CD4-positive, alpha-beta T cell treated with Interferon gamma for 1 hour (primary cell): ENCODE measurements around the gene S1PR5.
"Not testable (repeated sequence)": the region's sequence is repeated elsewhere in the genome, so short reads cannot be mapped to it uniquely, and the experiment has no call there.

ENCODE experiments used
- DNase-seq: peaks from one replicate; pipeline ENCODE4 v3.0.0-alpha.2; 2020

Gene S1PR5, protein sequence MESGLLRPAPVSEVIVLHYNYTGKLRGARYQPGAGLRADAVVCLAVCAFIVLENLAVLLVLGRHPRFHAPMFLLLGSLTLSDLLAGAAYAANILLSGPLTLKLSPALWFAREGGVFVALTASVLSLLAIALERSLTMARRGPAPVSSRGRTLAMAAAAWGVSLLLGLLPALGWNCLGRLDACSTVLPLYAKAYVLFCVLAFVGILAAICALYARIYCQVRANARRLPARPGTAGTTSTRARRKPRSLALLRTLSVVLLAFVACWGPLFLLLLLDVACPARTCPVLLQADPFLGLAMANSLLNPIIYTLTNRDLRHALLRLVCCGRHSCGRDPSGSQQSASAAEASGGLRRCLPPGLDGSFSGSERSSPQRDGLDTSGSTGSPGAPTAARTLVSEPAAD

DNA sequence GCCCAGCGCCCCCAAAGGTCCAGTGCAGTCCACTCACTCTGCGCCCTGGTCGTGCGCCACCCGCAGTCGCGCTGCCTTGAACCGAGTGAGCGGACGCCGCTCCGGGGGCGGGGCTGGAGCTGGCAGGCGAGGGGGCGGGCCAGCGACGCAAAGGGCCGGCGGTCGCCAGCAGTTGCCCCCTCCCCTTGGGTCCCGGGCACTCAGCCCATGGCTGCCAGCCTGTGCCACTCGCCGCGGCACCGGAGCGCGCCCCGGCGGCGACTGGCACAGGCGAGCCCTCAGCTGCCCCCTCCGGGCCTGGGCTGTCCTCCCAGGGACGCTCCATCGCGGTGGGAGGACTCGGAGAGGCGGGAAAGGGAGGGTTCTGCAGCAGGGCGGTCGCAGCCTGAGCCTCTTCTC is at the start of gene S1PR5:
Gene S1PR5 (minus strand): TSS at position 87 of the 399 bp plus-strand sequence. CDS start 2,436 bp downstream, outside the sequence.
- peak; percentile 26 for DNase-seq

DNA sequence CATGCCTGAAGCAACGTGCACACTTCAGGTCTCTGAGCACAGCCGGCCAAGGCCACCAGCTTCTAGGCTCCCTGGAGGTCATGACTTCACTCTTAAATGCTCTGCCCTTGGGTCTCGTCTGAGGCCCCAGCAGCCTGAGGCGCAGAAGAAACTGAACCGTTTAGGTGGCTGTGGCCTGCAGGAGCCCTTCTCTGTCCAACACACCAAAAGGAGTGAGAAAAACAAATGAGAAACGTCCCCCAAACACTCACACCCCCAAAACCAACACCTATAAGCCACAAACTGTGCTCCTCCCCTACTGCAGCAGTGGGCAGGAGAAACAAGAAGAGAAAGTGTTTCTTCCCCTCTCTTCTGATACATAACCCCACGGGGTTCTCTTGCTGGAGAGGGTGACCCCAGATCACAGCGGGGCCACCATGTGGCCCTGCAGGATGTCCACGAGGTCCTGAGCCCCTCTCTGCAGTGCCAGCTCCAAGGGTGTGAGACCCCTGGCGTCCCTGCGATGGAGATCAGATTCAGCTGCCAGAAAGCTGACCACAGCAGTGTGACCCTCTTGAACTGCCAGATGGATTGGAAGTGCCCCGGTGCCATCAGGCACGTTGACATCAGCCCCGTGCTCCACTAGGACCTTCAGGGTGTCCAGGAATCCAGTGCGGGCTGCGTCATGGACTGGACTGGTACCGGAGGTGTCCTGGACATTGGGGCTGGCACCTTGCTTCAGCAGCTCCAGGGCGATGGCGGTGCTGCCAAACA is 49.6 kb upstream of the S1PR5 start:
- DNase-seq = peak; percentile 73

DNA sequence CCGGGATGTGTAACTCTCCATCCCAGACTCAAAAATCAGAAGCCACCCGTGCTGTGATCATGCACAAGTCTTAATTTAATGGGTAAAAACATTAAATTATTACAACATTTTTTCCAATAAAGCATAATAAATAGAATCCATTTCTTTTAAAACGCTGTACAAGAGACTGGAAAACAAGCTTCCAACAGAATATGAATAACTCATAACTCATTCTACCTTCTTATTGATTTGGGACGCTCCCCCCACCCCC is 49.1 kb upstream of the S1PR5 start:
- DNase-seq = no peak

DNA sequence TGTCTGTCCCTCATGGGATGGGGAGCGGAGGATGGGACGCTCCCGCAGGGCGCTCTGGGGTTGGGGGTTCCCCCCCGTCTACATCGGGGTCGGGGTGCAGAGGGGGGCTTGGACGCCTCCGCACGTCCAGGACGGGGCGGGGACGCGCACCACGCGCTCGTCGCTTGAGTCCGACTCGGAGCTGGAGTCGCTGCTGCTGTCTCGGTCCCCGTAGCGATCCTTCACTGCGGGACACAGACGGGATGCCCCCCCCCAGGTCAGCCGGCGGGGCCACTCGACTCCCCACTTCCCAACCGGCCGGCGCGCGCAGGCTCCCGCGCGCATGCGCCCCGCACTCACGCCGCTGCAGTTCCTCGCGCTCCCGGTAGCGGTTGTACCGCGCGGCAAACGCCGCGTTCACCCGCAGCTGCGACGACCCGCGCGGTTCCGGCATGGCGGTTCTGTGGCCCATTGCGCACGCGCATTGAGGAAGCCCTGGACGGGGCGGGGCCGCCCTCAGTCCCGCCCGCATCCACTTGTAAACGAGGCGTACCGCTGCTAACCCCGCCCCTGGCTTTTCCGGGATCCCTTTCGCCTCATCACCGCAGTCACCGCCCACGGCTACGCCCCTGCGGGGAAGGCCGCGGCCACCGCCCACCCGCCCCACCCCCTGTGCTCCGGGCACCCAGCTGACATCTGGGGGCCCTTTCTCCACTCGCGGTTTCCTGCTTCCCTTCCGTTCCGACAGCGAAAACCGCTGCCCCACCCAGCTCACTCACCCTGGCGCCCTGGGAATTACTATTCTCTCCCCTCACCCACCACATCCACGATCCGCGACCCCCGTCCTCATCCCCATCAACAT is 48.5 kb upstream of the S1PR5 start, which contains the start of gene KRI1:
Gene KRI1 (minus strand): TSS at position 444 of the 841 bp plus-strand sequence. CDS start 11 bp downstream, at position 433.
- peak; percentile 99 for DNase-seq

DNA sequence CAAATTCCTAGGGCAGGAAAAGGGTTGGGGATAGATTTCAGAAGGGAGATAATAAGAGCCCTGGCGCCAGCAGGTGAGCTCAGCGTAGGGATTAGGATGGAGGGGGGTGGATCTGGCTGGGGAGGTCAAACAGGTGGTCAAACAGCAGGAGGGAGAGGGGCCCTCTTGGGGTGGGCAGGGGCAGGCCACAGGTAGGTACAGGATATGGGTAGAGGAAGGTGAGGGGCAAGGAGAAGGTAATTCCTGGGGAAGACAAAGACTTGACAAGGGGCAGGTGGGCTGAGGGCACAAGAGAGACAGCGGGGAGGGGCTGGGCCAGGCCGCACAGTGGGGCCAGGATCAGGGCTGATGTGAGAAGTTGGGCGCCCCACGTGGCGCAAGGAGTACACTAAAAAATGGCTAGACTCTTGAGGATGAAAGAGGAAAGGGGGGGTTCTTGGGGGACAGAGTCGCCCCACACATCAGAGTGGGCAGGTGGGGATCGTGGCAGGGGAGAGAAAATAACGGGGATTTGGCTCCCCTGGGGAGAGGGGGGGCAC is 47.9 kb upstream of the S1PR5 start:
- DNase-seq = peak; percentile 67

DNA sequence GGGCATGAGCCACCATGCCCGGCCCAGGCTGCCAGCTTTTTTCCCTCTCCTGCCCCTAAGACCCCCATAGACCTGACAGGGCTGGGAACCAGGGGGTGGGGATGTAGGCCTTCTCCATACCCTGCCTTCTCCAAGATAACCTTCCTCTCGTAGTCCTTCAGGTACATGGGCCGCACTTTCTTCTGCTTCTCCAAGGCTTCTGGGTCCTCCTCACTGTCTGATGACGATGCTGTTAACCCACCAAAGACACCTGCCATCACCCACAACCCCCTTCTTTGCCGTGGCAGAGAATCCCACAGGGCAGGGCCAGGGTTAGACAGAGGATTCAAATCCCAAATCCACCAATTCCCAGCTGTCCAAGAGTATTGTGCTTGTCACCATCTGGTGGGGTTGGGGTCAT is 45.4 kb upstream of the S1PR5 start:
- DNase-seq = no peak

DNA sequence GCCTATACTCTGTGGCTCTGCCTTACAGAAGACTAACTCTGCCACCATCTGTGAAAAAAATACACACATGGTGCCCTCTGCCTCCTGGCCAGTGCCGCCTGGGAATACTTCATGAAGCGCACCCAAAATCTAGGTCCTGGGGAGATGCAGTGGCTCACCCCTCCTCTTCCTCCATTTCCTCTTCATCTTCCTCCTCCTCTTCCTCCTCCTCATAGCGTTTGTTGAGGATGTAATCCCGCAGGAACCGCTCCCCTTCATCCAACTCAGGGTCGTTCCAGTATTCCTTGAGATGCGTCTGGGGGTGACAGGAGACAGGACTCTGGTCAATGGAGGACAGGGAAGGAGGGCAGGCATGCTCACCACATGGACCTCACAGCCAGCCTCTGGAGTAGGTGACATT is 42.9 kb upstream of the S1PR5 start:
- DNase-seq = no peak

DNA sequence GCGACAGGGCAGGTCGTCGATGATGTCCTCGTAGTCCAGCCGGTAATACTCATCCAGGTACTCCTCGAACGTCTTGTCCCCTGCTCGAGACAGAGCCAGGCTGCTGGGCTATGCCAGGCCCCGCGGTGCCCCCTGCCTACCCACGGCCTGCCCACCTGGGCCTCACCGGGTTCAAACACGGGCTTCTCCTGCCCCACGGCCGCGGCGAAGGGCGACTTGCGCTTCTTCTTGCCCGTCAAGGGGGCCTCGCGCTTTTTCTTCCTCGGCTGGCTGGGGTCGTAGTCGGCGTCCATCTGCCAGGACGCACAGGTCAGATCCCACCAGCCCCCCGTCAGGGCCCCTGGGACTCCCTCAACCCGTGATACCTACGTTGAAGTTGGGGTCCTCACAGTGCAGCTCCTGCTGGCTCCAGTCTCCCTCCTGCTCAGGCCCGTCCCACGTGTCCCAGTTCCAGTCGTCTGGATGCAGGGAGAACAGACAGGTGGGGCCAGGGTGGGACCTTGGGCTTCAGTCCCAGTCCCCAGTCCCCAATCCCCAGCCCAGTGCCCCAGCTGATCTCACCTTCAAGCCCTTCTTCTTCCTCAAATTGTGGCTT is 40.5 kb upstream of the S1PR5 start:
- no peak for DNase-seq

DNA sequence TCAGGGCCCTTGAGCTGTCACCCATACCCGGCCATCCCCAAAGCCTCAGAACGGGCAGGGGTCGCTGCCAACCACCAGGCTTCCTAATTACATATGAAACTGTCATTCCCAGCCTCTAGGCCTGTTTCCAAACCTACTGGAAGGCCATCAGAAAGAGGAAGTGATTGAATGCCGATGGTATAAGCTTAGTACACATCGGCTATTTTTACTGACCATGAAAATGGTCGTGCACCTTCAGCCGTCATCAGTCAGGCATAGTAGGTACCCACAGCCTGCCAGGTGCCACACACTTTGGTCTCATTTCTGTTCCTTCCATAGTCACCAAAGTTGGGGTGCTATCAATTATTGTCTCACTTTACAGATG is 38.3 kb upstream of the S1PR5 start:
- no peak for DNase-seq

DNA sequence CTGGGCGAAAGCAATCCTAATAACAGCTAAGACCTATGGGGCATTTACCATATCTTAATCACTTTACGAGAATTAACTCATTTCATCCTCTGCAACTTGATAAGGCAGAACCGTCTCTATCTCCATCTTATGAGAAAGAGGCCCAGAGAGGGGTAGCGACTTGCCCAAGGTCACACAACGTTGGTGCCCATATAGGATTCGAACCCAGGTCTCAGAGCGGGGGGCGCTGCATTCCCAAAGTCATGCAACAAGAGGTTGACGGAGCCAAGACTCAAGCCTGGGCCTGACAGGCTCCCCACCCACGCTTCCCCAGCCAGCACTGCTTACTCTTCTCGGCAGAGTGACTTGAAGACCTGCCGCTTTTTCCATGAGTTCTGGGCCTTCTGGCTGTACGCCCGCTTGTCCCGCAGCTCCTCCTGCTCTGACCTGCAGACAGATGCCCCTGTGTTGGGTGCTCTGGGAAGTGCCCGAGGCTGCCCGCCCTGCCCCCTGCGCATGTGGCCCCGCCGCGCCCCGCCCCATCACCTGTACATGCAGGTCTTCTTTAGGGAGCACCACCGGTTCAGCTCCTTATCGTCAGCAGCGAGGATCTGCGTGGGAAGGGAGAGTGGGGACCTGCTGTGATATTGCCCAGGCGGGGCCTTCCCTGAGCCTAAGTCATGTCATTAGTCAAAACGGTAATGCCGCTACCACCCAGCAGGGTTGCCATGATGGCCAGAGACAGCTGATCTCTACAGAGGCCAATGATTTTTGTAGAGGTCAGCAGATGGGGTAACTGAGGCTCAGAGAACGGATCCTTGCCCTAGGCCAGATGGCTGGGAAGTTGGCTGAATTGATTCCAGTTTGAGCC is 37.7 kb upstream of the S1PR5 start:
- no peak for DNase-seq

DNA sequence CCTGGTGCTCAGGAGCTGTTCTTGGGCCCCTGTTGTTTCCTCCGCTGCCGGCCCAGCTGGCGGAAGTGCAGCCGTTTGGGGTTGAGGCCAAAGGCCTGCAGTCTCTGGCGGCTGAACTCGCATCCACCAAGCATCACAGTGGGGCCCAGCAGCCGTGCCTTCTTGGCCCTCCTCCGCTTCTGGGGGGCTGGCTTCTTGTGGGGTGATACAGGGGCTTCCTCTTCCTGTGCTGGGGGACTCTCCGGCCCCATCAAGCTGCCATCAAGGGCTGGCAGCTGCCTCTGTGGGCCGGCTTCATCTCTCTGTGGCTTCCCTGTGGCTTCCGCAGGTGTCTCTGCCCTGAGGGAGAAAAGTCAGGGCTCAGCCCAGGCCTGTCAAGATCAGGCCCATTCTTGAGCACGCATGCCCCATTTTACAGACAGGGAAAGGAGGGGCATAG is 36.7 kb upstream of the S1PR5 start:
- DNase-seq = peak; percentile 73

DNA sequence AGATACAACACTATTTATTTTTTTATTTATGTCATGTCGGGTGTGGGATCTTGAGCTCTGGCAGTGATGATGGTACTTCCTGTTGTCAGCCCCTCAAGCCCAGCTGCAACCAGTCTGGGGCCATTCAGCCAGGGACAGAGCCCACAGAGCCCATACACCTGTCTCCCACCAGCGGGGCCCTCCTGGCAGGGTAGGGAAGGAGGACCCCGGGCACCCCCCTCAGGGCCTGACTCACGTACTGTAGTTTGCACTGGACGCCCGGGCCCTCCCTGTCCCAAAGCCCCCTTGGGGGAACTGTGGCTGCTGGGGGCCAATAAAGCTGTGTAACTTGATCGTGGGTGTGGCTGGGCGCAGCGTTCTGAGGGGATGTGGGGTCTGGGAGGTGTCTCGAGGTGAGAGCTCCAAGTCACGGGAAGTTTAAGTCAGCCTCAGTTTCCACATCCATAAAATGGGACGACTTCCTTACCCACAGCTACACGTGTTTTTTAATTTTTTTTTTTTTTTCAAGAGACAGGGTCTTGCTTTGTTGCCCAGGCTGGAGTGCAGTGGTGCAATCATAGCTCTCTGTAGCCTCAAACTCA is 35.9 kb upstream of the S1PR5 start:
- DNase-seq = no peak

DNA sequence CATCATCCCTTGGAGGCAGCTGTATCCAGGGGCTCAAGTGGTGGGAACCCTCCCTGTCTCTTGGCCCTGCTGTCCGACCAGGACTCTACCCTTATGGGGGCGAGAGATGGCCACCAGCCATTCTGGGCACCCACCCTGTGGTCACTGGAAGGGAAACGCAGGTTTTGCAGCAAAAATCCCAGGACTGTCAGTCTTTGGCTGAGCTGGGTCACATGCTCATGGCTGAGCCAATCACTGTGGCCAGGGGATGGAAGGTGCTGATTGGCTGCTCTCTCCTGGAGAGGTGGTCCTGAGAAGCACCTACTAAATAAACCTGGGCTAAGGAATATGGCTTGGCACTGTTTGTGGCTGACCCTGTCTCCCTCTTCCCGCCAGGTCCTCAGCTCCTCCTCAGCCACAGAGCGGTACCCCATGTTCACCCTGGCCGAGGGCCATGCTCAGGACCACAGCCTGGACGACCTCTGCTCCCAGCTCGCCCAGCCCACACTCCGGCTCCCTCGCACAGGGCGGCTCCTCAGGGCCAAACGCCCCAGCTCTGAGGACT is 35.3 kb upstream of the S1PR5 start:
- no peak for DNase-seq

DNA sequence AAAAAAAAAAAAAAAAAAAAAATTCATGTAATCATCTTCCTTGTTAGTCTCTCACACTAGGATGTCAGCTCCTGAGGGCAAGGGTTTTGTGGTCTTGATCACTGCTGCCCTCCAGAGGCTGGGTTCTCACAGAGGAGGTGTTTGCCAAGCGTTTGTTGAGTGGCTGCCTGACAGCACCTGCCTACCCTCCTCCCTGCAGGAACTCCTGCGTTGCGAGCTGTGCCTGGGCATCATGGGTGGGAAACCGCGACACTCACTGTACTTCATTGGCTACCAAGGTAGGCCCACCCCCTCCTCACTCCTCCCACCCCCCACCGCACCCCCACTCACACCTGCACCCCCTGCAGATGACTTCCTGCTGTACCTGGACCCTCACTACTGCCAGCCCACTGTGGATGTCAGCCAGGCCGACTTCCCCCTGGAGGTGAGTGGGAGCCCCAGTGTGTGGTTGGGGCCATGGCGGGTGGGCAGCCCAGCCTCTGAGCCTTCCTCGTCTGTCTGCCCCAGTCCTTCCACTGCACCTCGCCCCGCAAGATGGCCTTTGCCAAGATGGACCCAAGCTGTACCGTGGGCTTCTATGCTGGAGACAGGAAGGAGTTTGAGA is 34.6 kb upstream of the S1PR5 start:
- peak; percentile 53 for DNase-seq

DNA sequence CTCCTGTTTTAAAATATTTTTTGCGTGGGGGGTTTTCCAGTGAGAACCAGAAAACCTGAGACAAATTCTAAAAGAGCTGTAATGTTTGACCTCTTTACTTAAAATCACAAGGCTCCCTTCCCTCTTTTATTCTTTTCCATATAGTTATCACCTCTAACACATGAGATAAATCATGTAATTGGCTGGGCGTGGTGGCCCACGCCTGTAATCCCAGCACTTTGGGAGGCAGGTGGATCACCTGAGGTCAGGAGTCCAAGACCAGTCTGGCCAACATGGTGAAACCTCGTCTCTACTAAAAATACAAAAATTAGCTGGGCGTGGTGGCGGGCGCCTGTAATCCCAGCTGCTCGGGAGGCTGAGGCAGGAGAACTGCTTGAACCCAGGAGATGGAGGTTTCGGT is 33.8 kb upstream of the S1PR5 start:
- DNase-seq = not testable (repeated sequence)

DNA sequence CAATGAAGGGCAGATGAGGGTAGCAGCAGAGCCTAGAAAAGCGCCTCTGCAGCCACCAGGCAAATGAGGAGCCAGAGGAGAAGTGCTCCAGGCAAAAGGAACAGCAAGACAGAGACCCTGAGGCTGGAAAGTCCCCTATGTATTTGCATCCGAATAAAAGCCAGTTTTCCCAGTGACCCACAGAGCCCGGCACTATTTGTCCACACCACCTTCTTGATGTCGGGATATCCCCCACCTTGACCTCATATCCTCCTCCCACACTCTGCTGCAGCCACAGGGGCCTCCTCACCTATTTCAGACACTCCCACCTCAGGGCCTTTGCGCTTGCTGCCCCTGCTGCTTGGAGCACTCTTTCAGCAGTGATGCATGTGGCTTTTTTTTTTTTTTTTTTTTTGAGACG is 33.1 kb upstream of the S1PR5 start:
- DNase-seq = no peak

DNA sequence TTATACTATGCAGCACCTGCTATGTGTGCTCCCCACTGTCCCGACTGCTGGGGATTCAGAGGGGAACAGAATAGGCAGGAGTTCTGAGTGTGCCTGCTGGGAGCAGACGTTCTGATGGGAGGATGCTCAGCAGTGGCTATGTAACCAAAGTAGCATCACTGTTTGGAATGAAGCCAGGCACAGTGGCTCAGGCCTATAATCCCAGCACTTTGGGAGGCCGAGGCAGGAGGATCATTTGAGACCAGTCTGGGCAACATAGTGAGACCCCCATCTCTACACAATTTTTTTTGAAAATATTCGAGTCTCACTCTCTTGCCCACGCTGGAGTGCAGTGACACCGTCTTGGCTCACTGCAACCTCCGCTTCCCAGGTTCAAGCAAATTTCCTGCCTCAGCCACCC is 32.5 kb upstream of the S1PR5 start:
- DNase-seq = no peak

DNA sequence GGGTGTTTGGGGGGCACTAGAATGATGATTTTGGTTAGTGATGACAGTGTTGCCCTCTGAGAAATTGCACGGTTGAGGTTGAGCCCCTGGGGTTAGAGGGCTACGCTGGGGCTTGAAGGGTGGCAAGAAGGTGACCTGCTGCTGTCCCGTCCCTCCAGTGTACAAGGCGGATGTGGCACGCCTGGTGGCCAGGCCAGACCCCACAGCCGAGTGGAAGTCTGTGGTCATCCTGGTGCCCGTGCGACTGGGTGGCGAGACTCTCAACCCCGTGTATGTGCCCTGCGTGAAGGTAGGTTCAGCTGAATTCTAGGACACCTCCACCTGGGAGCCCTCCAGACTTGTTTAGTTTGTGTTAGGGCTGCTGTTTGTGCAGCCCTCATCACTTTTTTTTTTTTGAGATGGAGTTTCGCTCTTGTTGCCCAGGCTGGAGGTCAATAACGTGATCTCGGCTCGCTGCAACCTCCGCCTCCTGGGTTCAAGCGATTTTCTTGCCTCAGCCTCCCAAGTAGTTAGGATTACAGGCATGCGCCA is 31.6 kb upstream of the S1PR5 start:
- DNase-seq = no peak

DNA sequence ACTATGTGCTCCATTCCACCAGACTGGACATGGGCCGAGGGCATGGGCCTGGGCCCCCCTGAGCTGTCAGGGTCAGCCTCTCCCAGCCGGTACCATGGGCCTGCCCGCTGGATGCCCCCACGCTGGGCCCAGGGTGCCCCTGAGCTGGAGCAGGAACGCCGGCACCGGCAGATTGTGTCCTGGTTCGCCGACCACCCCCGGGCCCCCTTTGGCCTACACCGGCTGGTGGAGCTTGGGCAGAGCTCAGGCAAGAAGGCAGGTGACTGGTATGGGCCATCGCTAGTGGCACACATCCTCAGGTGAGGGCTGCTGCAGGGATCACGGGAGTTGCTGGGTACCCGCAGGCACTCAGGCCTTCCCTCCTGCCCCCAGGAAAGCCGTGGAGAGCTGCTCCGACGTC is 29.6 kb upstream of the S1PR5 start:
- DNase-seq = no peak

DNA sequence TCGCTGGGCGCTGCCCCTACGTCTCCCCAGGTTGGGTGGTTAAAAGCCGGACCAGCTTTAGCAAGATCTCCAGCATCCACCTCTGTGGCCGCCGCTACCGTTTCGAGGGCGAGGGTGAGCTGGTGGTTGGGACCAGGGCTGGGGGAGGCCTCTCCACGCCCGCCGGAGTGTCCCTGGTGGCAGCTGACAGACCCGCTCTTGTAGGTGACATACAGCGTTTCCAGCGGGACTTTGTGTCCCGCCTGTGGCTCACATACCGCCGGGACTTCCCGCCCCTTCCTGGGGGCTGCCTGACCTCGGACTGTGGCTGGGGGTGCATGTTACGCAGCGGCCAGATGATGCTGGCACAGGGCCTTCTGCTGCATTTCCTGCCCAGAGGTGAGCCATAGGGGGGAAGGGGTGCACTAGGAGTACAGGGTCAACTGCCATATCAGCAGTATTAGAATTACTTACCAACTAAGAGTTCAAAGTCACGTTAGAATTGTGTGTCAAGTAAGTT is 27.6 kb upstream of the S1PR5 start:
- DNase-seq = no peak
